Prostate gland (tissue), 2 donors: ENCODE results near the gene CFAP54. TPM values are rescaled to one million over a fixed set of nuclear protein-coding genes. Genes with fewer than 3 reads are reported as not detected.
"Not testable (repeated sequence)": the region's sequence is repeated elsewhere in the genome, so short reads cannot be mapped to it uniquely, and the experiment has no call there.

ENCODE experiments used
- DNase-seq: peaks from one replicate; pipeline ENCODE4 v3.0.0-alpha.2; 2019; ENCODE audit warnings: low spot score
- H3K27ac ChIP-seq, 2 donors: fragments of 200-600 bp; sonication (generic); 2 replicates each; pipeline ENCODE4 v1.5.1; 2017 to 2019
- H3K27me3 ChIP-seq: fragments of 200-600 bp; sonication (generic); replicated peaks from 2 replicates; pipeline ENCODE4 v1.5.1; 2019; ENCODE audit not compliant: insufficient read depth
- H3K36me3 ChIP-seq, 2 donors: fragments of 200-600 bp; sonication (generic); 1 replicate in 1 of 2; 2 replicates in 1 of 2; pipeline versions ENCODE4 v1.5.1 to v1.8.1; 2017 to 2019
- H3K4me1 ChIP-seq: fragments of 200-600 bp; sonication (generic); replicated peaks from 2 replicates; pipeline ENCODE4 v1.5.1; 2019
- H3K4me3 ChIP-seq, 2 donors: fragments of 200-600 bp; sonication (generic); 2 replicates each; pipeline ENCODE4 v1.5.1; 2017 to 2019
- H3K9me3 ChIP-seq: fragments of 200-600 bp; sonication (generic); 2 replicates; pipeline ENCODE4 v1.5.1; 2017
- CTCF ChIP-seq, 4 experiments: fragments of 200-600 bp in 2 of 4; fragments of 450-650 bp in 2 of 4; sonication (generic) in 2 of 4; IDR thresholded peaks; 1 replicate in 3 of 4; 2 replicates in 1 of 4; pipeline ENCODE4 v1.5.1; 2016 to 2019; ENCODE audit warnings: antibody characterized with exemption in 4 of 4, mild to moderate bottlenecking in 2 of 4, moderate library complexity in 2 of 4
- POLR2A ChIP-seq: fragments of 450-650 bp; IDR thresholded peaks from one replicate; pipeline ENCODE4 v1.6.1; 2016; ENCODE audit warnings: antibody characterized with exemption, mild to moderate bottlenecking
- POLR2AphosphoS5 ChIP-seq: sonication (generic); formaldehyde crosslinking; IDR thresholded peaks from one replicate; pipeline ENCODE4 v1.6.1; 2017; ENCODE audit warnings: antibody characterized with exemption
- WGBS: methylation state at CpG from one replicate; pipeline ENCODE4 v1.1.5; 2018; 5-methylcytosine and 5-hydroxymethylcytosine counted together
- intact Hi-C: fragments of 100-400 bp; cut with DNase I; formaldehyde crosslinking; loops from one replicate; pipeline ENCODE4 v1.14.2; 2022
- total RNA-seq, 2 donors: library from RNA; depleted of rRNA; stranded (reverse); fragments of >200 nt; gene quantifications; one replicate each; pipeline ENCODE4 v1.1.0, GENCODE V29; 2016

Gene CFAP54
- total RNA-seq, 2 donors from 2014 or later = 0.68 to 2.3 TPM

DNA sequence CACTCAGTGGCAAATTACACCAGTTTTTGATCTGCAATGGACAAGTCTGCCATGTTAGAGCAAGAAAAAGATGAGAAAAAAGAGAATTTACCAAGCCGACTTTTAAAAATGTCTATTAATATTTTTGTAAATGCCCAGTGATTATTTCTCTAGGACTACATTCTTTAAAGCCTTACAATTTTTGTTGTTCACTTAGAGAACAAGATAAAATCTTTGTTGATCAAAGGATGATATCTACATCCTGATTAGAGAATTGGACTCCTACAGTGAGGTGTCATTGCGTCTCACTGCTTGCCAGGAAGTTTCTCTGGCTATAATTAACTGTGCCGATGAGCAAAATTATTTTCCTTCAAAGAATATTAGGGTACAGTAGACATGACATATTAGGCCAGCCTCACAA, 1.7 kb upstream of the CFAP54 start:
- H3K36me3 ChIP-seq = no peaks in the 10 kb centered on the region
- no peak overlapping the region for H3K27ac ChIP-seq
- intact Hi-C loops = no loop called here
- no peaks in the 10 kb centered on the region for H3K27me3 ChIP-seq
- TF ChIP-seq POLR2A (no peak), CTCF (IDR thresholded peaks at IDR 0.05) (no peak), POLR2AphosphoS5 (no peak)
- no peak for DNase-seq
- no peaks in the 10 kb centered on the region for H3K4me1 ChIP-seq
- H3K4me3 ChIP-seq = no peak overlapping the region
- WGBS = 66% methylated on average over 3 of the region's 3 CpGs
- no peaks in the 10 kb centered on the region for H3K9me3 ChIP-seq

GRCh38 chr12:96493106-96493505, 3.7 kb downstream of the CFAP54 start:
- intact Hi-C loops = no loop called here
- no peak for TF ChIP-seq POLR2A
- TF ChIP-seq POLR2AphosphoS5 = no peak
- no peak for TF ChIP-seq CTCF (IDR thresholded peaks at IDR 0.05)
- Histone ChIP-seq H3K27me3 (no peaks in the 10 kb centered on the region), H3K4me1 (no peaks in the 10 kb centered on the region), H3K9me3 (no peaks in the 10 kb centered on the region), H3K4me3 (no peak overlapping the region), H3K36me3 (no peaks in the 10 kb centered on the region), H3K27ac (no peak overlapping the region)
- DNase-seq = no peak

- intact Hi-C loops, H3K27ac ChIP-seq, H3K4me3 ChIP-seq: not testable (repeated sequence)
Observed at GRCh38 chr12:96494154-96494553, 4.8 kb downstream of the CFAP54 start.

DNA sequence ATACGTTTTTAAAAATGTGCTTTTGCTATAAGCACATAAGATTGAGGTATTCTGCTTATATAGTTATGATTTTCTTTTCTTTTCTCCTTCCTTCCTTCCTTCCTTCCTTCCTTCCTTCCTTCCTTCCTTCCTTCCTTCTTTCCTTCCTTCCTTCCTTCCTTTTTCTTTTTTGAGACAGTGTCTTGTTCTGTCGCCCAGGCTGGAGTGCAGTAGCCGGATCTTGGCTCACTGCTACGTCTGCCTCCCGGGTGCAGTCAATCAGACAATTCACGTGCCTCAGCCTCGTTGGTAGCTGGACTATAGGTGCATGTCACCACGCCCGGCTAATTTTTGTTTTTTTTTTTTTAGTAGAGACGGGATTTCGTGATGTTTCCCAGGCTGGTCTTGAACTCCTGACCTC, 5.8 kb downstream of the CFAP54 start:
- H3K4me1 ChIP-seq = no peaks in the 10 kb centered on the region
- no peak overlapping the region for H3K4me3 ChIP-seq
- no peaks in the 10 kb centered on the region for H3K9me3 ChIP-seq
- DNase-seq = no peak
- no peaks in the 10 kb centered on the region for H3K36me3 ChIP-seq
- no peaks in the 10 kb centered on the region for H3K27me3 ChIP-seq
- intact Hi-C loops = no loop called here
- WGBS = 95% methylated on average over 11 of the region's 11 CpGs
- TF ChIP-seq POLR2A (no peak), CTCF (IDR thresholded peaks at IDR 0.05) (no peak), POLR2AphosphoS5 (no peak)
- no peak overlapping the region for H3K27ac ChIP-seq

More at GRCh38 chr12:96494154-96494553, 4.8 kb downstream of the CFAP54 start:
- not testable (repeated sequence) for H3K9me3 ChIP-seq, H3K36me3 ChIP-seq, DNase-seq, H3K27me3 ChIP-seq, H3K4me1 ChIP-seq
- 95% methylated on average over 6 of the region's 6 CpGs for WGBS

DNA sequence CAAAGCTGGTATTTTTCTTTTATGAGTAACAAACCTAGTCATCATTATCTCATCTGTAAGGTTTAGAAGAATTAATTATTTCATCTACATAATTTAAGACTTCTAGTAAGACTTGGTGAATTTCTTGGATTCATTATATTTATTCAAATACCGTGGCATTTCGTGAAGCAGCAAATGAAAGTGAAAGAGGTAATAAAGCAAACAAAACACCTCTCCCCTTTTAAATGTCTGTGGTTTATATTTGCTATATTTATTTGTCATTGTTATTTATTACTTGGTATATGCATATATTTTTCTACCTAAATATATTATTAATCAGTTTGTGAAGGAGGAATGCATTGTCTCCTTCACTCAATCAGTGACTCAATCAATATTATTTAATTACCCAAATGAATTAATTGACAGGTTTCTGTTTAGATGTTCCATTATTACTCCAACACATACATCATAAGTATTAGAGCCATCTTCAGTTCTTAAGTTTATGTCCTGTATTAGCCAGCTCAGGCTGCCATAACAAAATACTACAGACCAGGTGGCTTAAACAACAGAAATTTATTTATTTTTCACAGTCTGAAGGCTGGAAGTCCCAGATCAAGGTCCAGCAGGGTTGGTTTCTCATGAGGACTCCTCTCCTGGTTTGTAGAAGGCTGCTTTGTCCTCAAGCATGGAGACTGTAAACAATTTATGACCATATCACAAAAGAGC, 6.6 kb downstream of the CFAP54 start:
- H3K27ac ChIP-seq = no peak overlapping the region
- 68% methylated on average over 2 of the region's 2 CpGs for WGBS

More for the DNA sequence above, 6.6 kb downstream of the CFAP54 start:
- TF ChIP-seq POLR2A = no peak
- no peak for TF ChIP-seq CTCF (IDR thresholded peaks at IDR 0.05)
- TF ChIP-seq POLR2AphosphoS5 = no peak
- Histone ChIP-seq H3K4me3 (no peak overlapping the region), H3K27me3 (no peaks in the 10 kb centered on the region), H3K36me3 (no peaks in the 10 kb centered on the region), H3K4me1 (no peaks in the 10 kb centered on the region), H3K9me3 (no peaks in the 10 kb centered on the region)
- no peak for DNase-seq
- intact Hi-C loops = no loop called here
